ENCODE measurements around the gene ZNF286A. TPM values are rescaled to one million over a fixed set of nuclear protein-coding genes. Genes with fewer than 3 reads are reported as not detected.

Gene ZNF286A
- total and polyA plus RNA-seq, 9 donors: 13.6 to 37.1 (median 30.7) TPM

- Histone ChIP-seq H3K27ac (no peak overlapping the region), H3K27me3 (no peaks in the 10 kb centered on the region), H3K9me3 (no peaks in the 10 kb centered on the region), H3K36me3 (no peaks in the 10 kb centered on the region), H3K4me1 (ENCODE audit: insufficient read depth) (peaks cover 4% of the 10 kb centered on the region), H3K4me3 (no peak overlapping the region)
- intact Hi-C loops (cut with DNase I): no loop called here
- DNase-seq: no peak
- TF ChIP-seq POLR2A (IDR thresholded peaks at IDR 0.05) (no peak), EP300 (IDR thresholded peaks at IDR 0.05) (no peak), CTCF (IDR thresholded peaks at IDR 0.05) (no peak)
- 90 to 92% (median 91%) methylated on average over 7 of the region's 7 CpGs for WGBS, 3 donors
Measured at GRCh38 chr17:15740570-15741120, 41.1 kb downstream of the ZNF286A start.

GRCh38 chr17:15741624-15742023 lies 42.1 kb downstream of the ZNF286A start:
- Histone ChIP-seq H3K36me3 (no peaks in the 10 kb centered on the region), H3K9me3 (no peaks in the 10 kb centered on the region), H3K27me3 (no peaks in the 10 kb centered on the region), H3K4me3 (no peak overlapping the region), H3K27ac (no peak overlapping the region), H3K4me1 (ENCODE audit: insufficient read depth) (peaks cover 4% of the 10 kb centered on the region)
- intact Hi-C loops (cut with DNase I): no loop called here
- DNase-seq: no peak
- 95 to 98% (median 95%) methylated on average over 9 of the region's 9 CpGs for WGBS, 3 donors
- TF ChIP-seq POLR2A (IDR thresholded peaks at IDR 0.05) (no peak), EP300 (IDR thresholded peaks at IDR 0.05) (no peak), CTCF (IDR thresholded peaks at IDR 0.05) (no peak)

- H3K36me3 ChIP-seq: no peaks in the 10 kb centered on the region
- WGBS, 3 donors: 84 to 93% (median 91%) methylated on average over 13 to 15 of the region's 15 CpGs
- intact Hi-C loops (cut with DNase I): no loop called here
- TF ChIP-seq CTCF (IDR thresholded peaks at IDR 0.05) (no peak), EP300 (IDR thresholded peaks at IDR 0.05) (no peak), POLR2A (IDR thresholded peaks at IDR 0.05) (no peak)
- H3K27ac ChIP-seq: no peak overlapping the region
- H3K27me3 ChIP-seq: no peaks in the 10 kb centered on the region
- peaks cover 4% of the 10 kb centered on the region for H3K4me1 ChIP-seq (ENCODE audit: insufficient read depth)
- H3K4me3 ChIP-seq: no peak overlapping the region
- no peak for DNase-seq
- H3K9me3 ChIP-seq: no peaks in the 10 kb centered on the region
Measured at GRCh38 chr17:15742051-15742795, 42.7 kb downstream of the ZNF286A start.

- TF ChIP-seq POLR2A (IDR thresholded peaks at IDR 0.05) (no peak), CTCF (IDR thresholded peaks at IDR 0.05) (no peak), EP300 (IDR thresholded peaks at IDR 0.05) (no peak)
- intact Hi-C loops (cut with DNase I): no loop called here
Measured at GRCh38 chr17:15742921-15743320, 43.4 kb downstream of the ZNF286A start.

More at GRCh38 chr17:15742921-15743320, 43.4 kb downstream of the ZNF286A start:
- no peak overlapping the region for H3K27ac ChIP-seq
- H3K9me3 ChIP-seq: no peaks in the 10 kb centered on the region
- DNase-seq: no peak
- 92 to 95% (median 94%) methylated on average over 7 of the region's 7 CpGs for WGBS, 3 donors
- H3K4me1 ChIP-seq (ENCODE audit: insufficient read depth): peaks cover 4% of the 10 kb centered on the region
- no peaks in the 10 kb centered on the region for H3K36me3 ChIP-seq
- no peaks in the 10 kb centered on the region for H3K27me3 ChIP-seq
- no peak overlapping the region for H3K4me3 ChIP-seq

All from ovary (tissue), 9 donors.